IPS-NIHi7 (cell line): ENCODE measurements around the gene CACYBP.
A peak's percentile ranks its signal among the peaks of the same experiment; 100 is the strongest.
"Not testable (repeated sequence)": the region's sequence is repeated elsewhere in the genome, so short reads cannot be mapped to it uniquely, and the experiment has no call there.

Source experiments
- DNase-seq: peaks from one replicate; pipeline ENCODE4 v3.0.0; 2012; ENCODE audit warnings: mixed read lengths; ENCODE audit errors: extremely low spot score

Gene CACYBP

GRCh38 chr1:175009532-175009931 lies 9.8 kb downstream of the CACYBP start:
- no peak for DNase-seq

- DNase-seq, result no peak
Measured at GRCh38 chr1:175013445-175013844, 13.7 kb downstream of the CACYBP start.

- no peak for DNase-seq
Measured at GRCh38 chr1:175015243-175015642, 15.5 kb downstream of the CACYBP start.

GRCh38 chr1:175019524-175019923 lies 19.8 kb downstream of the CACYBP start:
- DNase-seq, result no peak

GRCh38 chr1:175023043-175023921 lies 23.5 kb downstream of the CACYBP start, which contains the start of gene MRPS14:
Gene MRPS14, minus strand, starts transcription at chr1:175023425. Its CDS starts 17 bp downstream, at chr1:175023408.
- DNase-seq, result peak; percentile 97

GRCh38 chr1:175023922-175024242 lies 24.1 kb downstream of the CACYBP start:
- DNase-seq, result not testable (repeated sequence)

- no peak for DNase-seq
Measured at GRCh38 chr1:175024773-175025172, 25.0 kb downstream of the CACYBP start.

GRCh38 chr1:175033953-175034352 lies 34.2 kb downstream of the CACYBP start:
- DNase-seq, result no peak

- no peak for DNase-seq
Measured at GRCh38 chr1:175034775-175035174, 35.0 kb downstream of the CACYBP start.

GRCh38 chr1:175035865-175036264 lies 36.1 kb downstream of the CACYBP start:
- DNase-seq, result no peak

- no peak for DNase-seq
Measured at GRCh38 chr1:175036476-175036875, 36.7 kb downstream of the CACYBP start.

GRCh38 chr1:175037416-175037815 lies 37.7 kb downstream of the CACYBP start:
- DNase-seq, result no peak

- no peak for DNase-seq
Measured at GRCh38 chr1:175040324-175040879, 40.7 kb downstream of the CACYBP start.

- DNase-seq, result no peak
Measured at GRCh38 chr1:175042650-175043049, 42.9 kb downstream of the CACYBP start.

- DNase-seq, result no peak
Measured at GRCh38 chr1:175043824-175044223, 44.1 kb downstream of the CACYBP start.

- not testable (repeated sequence) for DNase-seq
Measured at GRCh38 chr1:175044591-175044990, 44.8 kb downstream of the CACYBP start.

- no peak for DNase-seq
Measured at GRCh38 chr1:175045097-175045496, 45.4 kb downstream of the CACYBP start.

- no peak for DNase-seq
Measured at GRCh38 chr1:175045519-175045918, 45.8 kb downstream of the CACYBP start.

GRCh38 chr1:175050992-175051391 lies 51.2 kb downstream of the CACYBP start:
- DNase-seq, result no peak

- DNase-seq, result no peak
Measured at GRCh38 chr1:175054736-175055135, 55.0 kb downstream of the CACYBP start.
